ENCODE measurements around the gene PRCP. TPM values are rescaled to one million over a fixed set of nuclear protein-coding genes. Genes with fewer than 3 reads are reported as not detected.

Gene PRCP
- total and polyA plus RNA-seq, 4 donors: 27.3 to 55.2 (median 41.2) TPM

GRCh38 chr11:82869657-82870056 is 30.6 kb downstream of the PRCP start:
- H3K27ac ChIP-seq (ENCODE audit: low read depth in 1 of 2, low read length in 2 of 2): peak overlapping the region in 1 of 2 donors; percentile 28
- H3K9me3 ChIP-seq (ENCODE audit: control insufficient read depth in 4 of 4, low read length in 3 of 4): no peaks in the 10 kb centered on the region

More at GRCh38 chr11:82869657-82870056, 30.6 kb downstream of the PRCP start:
- Histone ChIP-seq H3K4me3 (ENCODE audit: low read depth in 1 of 3, low read length in 3 of 3) (no peak overlapping the region), H3K9ac (ENCODE audit: low read depth in 1 of 2, low read length in 2 of 2) (no peak overlapping the region), H3K4me1 (ENCODE audit: control insufficient read depth in 4 of 4, insufficient read depth in 4 of 4, low read length in 3 of 4) (peaks cover 1 to 7% (median 3%) of the 10 kb centered on the region in 4 donors), H3K36me3 (ENCODE audit: control insufficient read depth in 4 of 4, insufficient read depth in 3 of 4, low read depth in 1 of 4, low read length in 3 of 4) (no peaks in the 10 kb centered on the region), H3K27me3 (ENCODE audit: control insufficient read depth in 4 of 4, insufficient read depth in 4 of 4, low read length in 3 of 4) (no peaks in the 10 kb centered on the region)
- DNase-seq (ENCODE audit: low spot score): no peak
- TF ChIP-seq HNF4G (IDR thresholded peaks at IDR 0.05) (no peak), EGR1 (IDR thresholded peaks at IDR 0.05; ENCODE audit: low read depth in 2 of 2) (no peak), RAD21 (IDR thresholded peaks at IDR 0.05) (peak; percentile 16 to 24), GABPA (IDR thresholded peaks at IDR 0.05 in 1 of 2, conservative IDR thresholded peaks at IDR 0.05 in 1 of 2) (no peak), SP1 (IDR thresholded peaks at IDR 0.05) (peak; percentile 23), NR2F2 (IDR thresholded peaks at IDR 0.05) (no peak), FOXA2 (IDR thresholded peaks at IDR 0.05) (no peak), FOXA1 (IDR thresholded peaks at IDR 0.05) (no peak), MAX (IDR thresholded peaks at IDR 0.05) (peak; percentile 49), TAF1 (conservative IDR thresholded peaks at IDR 0.05) (no peak), JUND (IDR thresholded peaks at IDR 0.05) (no peak), YY1 (IDR thresholded peaks at IDR 0.05) (peak; percentile 77), CTCF (IDR thresholded peaks at IDR 0.05; ENCODE audit: low read depth, low read length, missing input control) (no peak), RXRA (IDR thresholded peaks at IDR 0.05) (peak; percentile 64 to 73), ZBTB33 (IDR thresholded peaks at IDR 0.05) (peak; percentile 26), HNF4A (conservative IDR thresholded peaks at IDR 0.05) (peak; percentile 60 to 68)
- TF ChIP-seq, protein P1, sequence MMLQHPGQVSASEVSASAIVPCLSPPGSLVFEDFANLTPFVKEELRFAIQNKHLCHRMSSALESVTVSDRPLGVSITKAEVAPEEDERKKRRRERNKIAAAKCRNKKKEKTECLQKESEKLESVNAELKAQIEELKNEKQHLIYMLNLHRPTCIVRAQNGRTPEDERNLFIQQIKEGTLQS (IDR thresholded peaks at IDR 0.05): no peak
- TF ChIP-seq, protein P2, sequence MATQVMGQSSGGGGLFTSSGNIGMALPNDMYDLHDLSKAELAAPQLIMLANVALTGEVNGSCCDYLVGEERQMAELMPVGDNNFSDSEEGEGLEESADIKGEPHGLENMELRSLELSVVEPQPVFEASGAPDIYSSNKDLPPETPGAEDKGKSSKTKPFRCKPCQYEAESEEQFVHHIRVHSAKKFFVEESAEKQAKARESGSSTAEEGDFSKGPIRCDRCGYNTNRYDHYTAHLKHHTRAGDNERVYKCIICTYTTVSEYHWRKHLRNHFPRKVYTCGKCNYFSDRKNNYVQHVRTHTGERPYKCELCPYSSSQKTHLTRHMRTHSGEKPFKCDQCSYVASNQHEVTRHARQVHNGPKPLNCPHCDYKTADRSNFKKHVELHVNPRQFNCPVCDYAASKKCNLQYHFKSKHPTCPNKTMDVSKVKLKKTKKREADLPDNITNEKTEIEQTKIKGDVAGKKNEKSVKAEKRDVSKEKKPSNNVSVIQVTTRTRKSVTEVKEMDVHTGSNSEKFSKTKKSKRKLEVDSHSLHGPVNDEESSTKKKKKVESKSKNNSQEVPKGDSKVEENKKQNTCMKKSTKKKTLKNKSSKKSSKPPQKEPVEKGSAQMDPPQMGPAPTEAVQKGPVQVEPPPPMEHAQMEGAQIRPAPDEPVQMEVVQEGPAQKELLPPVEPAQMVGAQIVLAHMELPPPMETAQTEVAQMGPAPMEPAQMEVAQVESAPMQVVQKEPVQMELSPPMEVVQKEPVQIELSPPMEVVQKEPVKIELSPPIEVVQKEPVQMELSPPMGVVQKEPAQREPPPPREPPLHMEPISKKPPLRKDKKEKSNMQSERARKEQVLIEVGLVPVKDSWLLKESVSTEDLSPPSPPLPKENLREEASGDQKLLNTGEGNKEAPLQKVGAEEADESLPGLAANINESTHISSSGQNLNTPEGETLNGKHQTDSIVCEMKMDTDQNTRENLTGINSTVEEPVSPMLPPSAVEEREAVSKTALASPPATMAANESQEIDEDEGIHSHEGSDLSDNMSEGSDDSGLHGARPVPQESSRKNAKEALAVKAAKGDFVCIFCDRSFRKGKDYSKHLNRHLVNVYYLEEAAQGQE (IDR thresholded peaks at IDR 0.05): no peak
